AG08395 (cell line): Measurements from ENCODE around the gene BCDIN3D.
"Not testable (repeated sequence)": the region's sequence is repeated elsewhere in the genome, so short reads cannot be mapped to it uniquely, and the experiment has no call there.

Experiments
- DNase-seq: peaks from one replicate; pipeline ENCODE4 v3.0.0; 2012; ENCODE audit warnings: mixed read lengths, low spot score

BCDIN3D gene

DNA sequence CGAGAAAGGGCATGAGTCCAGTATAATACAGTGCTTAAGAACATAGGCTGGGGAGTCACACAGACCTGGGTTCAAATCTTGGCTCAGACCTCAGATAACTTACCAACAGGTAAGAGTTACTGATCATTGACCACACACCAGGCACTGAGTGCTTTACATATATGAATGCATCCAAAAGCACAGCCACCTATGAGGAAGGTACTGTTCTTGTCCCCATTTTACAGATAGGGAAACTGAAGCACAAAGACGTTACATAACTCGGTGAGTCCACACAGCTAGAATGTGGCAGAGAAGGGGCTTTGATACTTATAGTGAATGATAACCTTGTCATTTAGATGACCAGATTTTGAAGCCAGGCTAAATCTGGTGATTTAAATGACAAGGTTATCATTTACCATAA lies 33.2 kb upstream of the BCDIN3D start:
- DNase-seq: no peak

DNA sequence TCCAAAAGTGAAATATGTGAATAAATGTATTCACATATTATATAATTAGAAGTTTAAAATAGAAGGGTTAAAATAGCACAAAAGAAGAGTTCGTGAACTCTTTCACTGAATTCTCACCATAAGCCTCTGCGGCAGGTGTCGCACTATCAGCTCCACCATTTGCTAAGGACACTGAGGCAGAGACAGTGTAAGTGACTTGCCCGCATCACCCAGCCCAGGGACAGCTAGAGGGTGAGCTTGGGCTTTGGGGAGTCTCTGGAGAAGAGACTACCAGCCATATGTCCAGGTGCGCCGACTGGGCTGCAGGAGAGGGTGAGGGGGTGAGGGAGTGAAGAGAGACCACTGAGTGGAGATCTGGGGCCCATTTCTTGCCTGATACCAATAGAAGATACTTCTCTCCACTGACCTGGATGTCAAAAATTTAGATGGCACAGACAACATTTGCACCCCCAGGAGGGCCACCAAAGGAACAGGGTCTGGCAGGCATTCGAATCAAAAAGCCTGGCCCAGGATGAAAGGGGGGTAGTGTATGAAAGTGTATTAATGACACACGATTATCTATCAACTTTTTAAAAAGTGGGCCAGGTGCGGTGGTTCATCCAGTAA lies 32.3 kb upstream of the BCDIN3D start:
- DNase-seq: no peak

DNA sequence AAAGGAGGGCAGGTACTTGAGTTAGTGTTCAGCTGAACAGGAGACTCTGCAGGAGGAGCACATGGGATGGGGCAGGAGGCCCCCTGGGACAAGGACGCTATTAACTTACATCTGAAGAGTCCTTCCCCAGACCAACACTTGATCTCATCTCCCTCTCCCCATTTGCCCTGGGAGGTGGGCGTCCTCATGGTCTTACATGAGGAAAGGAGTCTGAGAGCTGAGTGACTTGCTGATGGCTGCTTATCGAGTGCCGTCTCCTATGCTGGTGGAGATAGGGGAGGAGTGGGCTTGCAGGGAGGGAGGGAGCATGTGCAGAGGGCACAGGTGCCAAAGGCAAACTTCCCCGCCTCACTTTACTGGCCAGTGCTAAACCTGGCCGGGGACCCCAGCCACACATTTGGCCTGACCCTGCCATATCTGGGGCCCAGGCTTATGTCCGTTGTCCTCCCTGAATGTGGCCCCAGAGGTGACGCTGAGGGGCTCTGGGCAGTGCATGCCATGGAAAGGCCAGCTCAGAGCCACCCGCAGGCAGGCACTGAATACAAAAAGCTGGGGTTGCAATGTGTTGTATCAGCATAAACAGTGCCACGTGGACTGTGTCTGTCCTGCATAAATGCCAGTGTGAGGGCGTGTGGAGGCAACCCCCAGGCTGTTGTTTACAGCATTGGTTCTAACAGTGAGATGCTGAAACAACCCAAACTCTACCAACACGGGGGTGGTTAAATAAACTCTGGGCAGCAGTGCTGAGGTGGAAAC lies 31.4 kb upstream of the BCDIN3D start:
- DNase-seq: no peak

DNA sequence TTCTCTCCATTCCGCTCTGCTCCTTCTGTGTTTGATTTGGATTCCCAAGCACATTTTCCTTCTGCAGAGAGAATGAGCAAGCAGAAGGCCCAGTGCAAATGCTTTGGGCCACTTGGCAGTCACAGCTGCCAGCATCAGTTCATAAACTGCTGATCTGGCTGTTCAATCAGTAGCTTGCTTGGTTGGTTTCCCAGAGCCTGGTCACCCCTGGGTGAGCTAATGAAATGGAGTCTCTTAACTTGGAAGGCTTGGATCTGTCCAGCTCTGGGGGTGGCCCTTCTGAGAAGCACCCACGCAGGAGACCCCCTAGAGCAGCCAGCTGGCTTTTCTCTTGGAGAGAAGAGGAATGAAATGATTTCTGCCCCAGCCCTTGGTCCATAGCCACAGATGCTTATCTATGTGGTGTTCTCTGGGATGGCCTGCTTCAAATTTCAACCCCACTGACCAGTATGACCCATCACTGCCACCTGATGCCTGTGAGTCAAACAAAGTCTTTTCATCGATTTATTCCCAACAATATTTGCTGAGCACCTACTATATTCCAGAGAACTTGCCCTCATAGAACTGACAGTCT lies 30.5 kb upstream of the BCDIN3D start:
- DNase-seq: no peak

DNA sequence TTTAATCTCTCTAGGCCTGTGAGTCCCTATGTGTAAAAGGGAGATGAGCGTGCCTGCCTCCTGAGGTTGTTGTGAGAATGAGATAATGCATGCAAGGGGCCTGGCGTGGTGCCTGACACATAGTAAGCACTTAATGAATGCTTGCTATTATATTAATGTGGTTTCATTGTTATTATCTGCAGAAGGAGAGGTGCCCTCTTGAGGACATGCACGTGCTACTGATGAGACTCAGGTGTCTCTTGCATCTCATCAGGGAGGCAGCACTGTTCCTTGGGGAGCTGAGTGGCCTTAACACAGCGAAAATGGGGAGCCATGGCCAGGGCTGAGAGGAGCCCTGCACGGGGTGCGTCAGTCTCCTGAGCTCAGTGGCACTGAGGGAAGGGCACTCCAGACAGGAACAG lies 29.9 kb upstream of the BCDIN3D start:
- no peak for DNase-seq

DNA sequence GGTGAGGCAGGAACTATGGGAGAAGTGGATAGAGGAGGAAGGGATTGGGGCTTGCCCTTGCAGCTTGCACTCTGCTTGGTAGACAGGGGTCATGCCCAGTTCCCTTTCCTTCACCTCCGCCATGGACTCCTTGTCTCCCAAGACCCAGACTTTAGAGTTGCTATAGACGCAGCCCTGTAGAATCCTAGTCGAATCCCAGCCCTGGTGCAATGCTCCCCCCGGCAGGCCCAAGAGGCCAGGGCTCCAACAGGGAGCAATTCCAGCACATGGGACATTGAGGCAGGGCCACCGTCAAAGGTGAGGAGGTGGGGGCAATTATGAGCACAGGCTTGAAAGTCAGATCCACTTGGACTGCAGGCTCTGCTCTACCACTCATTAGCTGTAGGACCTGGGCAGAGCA lies 29.5 kb upstream of the BCDIN3D start:
- DNase-seq: no peak

DNA sequence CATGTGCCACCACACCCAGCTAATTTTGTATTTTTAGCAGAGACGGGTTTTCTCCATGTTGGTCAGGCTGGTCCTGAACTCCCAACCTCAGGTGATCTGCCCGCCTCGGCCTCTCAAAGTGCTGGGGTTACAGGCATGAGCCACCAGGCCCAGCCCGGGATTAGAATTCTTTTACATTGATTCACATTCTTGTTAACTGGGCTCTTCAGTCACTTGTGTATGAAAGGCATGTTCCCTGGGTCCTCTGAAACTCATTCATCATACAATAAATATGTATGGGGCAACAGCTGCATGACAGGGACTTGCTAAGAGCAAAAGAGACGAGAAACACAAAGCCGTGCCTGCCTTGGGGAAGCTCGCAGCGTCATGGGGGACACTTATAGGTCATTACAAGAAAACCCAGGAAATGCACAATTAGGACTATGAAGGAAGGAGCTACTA lies 28.9 kb upstream of the BCDIN3D start:
- DNase-seq: not testable (repeated sequence)

DNA sequence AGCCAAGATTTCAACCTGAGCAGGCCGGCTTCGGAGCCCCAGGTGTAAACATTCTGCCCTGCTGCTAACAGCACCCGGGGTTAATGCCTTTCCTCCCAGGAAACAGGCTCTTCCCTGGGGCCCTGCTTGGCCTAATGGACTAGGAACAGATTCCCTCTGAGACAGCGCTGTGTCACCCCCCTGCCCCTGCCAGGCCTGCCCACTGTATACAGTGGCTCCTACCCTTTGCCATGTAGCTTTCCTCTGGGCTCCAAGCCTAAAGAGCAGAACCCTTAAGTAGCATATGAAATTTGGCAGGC lies 28.3 kb upstream of the BCDIN3D start:
- no peak for DNase-seq

DNA sequence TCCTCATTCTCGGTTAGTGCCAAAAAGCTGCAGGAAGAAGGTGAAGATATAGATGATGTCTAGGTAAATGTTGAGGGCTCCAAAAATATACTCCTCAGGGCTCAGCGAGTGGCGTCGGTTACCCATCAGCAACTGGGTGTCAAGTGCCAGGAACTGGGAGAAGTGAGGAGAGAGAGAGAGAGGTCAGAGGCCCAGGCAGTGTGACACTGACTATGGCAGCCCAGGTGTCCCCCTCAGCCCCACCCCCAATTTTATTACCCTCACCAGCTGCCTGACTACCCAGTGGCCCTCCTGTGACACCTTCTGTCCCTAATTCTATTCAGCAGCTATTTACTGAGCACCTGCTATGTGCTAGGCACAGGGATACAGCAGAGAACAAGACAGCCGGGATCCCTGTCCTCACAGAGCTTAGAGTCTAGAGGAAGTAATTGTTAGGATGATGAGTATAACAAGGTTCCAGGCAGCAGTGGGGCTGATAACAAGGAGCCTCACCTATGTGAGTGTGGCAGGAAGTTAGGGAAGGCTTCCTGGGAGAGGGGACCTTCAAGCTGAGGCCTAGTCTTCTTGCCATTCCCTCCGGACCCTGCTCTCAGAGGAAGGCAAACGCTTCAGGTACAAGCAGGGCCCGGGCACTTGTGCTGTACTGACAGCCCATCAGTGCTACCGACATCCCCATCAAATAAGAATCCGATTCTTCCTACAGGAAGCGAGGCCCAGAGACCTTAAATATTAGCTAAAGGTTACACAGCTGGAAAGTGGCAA lies 27.8 kb upstream of the BCDIN3D start:
- DNase-seq: no peak

DNA sequence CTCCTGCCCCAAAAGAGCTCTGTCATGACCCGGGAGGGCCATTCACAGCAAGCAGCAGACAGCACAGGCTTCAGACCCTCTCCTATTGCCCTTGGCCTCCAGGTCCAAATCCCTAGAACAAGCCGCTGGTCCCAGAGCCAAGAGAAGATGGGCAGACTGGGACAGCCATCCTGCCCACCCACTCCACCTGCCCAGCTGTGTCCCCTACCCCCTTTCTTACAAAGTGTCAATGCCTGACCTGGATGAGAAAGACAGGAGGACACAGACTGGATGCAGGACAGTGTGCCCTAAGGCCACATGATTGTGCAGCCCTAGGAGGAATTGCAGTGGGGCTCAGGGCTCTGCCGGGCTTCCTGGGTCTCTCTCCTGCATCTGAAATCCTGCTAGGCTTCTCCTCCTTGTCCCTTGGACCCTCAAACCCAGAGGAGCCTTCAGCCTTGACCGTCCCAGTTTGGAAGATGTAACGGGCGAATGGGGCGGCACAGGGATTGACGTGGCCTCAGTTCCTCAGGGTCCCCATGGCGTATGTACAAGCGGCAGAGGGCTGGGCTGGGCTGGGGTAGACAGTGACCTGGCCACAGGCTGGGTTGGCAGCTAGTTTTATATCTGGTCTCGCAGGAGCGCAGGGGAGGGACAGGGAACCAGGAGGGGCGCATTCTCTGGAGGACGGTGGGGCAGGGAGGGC lies 27.1 kb upstream of the BCDIN3D start:
- no peak for DNase-seq

DNA sequence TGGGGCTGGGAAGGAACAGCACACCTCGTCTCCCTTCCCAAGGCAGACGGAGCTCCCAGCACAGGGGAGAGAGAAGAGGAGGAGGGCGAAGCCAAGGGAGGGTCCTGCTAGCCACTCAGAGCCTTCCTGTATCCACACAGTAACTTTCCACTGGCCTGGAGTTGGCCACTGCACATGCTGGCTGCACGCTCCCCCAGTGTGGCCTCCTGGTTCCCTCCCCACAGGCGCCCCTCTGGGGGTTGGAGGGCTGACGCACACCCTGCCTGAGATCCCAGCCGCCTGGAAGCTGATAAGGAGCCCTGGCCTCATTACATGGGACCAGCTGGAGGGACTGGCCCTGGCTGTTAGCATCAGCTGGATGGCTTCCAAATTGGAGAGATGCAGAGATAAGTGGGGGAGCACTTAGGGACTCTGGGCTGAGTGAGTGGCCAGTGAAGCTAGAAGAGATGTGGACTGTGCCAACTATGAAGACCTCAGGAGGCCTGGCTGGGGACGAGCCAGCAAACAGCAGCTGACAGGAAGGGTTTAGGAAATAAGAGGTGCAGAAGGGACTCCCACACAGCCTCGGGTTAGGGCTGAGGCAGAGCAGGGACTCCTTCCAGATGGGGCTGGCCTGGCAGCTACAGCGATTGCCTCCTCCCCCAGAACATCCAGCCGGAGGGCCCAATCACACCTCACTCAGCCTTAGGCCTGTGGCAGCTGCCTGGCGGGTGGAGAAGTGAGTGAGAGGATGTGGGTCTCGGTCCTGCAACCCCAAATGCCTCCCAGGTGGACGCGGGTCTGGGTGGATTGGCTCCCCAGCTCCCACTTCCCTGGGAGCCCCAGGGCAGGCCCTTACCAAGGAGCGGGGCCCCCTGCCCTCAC lies 26.3 kb upstream of the BCDIN3D start:
- DNase-seq: peak; percentile 80

DNA sequence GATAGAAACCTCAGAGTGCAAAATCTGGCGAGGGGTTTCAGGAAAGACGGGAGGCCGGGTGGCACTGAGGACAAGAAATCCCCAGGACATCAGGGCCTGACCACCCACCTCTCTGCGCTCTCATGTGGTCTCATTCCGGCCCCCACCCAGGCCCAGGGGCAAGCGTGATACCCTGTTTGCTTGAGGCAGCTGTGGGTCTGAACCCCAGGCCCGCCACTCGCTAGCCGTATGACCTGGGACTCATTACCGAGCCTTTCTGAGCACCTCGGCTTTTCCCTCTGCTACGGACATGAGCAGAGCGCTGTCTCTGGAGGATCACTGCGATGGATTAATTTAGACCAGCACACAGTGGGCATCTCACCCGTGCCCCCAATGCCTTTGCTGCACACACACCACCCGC lies 25.5 kb upstream of the BCDIN3D start:
- no peak for DNase-seq

DNA sequence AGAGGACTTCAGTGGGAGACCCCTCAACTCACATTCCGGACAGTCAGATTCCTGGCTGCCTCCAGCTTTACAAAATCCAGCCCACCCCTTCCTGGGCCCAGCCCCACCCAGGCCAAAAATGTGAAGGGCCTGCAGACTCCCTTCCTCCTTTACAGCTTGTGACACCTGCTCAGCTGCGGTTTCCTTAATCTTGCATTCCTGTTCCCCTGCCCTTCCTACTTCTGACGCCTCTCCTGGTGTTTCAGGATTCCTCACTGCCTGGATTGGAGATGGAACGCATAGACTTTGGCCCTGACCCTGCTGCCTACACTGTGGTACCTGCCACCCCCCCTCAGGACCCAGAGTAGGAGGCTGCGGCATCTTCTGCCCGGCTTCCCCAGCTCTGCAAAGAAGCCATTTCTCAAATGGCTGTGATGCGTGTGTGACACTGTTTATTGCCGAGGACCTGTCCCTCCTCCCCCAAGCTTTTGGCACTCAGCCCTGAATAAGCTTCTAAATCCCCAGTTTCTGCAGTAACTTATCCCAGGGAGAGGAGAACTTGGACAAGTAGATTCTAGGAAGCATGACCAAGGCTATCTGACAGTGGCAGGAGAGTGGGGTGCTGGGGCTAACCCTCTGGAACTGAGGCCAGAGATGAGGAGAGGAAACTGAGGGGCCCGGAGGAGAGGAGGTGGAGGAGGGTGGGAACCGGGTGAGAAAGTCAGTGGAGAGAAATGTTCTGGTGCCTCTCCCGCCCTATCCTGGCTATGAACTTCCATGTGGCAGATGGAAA lies 24.9 kb upstream of the BCDIN3D start:
- no peak for DNase-seq

DNA sequence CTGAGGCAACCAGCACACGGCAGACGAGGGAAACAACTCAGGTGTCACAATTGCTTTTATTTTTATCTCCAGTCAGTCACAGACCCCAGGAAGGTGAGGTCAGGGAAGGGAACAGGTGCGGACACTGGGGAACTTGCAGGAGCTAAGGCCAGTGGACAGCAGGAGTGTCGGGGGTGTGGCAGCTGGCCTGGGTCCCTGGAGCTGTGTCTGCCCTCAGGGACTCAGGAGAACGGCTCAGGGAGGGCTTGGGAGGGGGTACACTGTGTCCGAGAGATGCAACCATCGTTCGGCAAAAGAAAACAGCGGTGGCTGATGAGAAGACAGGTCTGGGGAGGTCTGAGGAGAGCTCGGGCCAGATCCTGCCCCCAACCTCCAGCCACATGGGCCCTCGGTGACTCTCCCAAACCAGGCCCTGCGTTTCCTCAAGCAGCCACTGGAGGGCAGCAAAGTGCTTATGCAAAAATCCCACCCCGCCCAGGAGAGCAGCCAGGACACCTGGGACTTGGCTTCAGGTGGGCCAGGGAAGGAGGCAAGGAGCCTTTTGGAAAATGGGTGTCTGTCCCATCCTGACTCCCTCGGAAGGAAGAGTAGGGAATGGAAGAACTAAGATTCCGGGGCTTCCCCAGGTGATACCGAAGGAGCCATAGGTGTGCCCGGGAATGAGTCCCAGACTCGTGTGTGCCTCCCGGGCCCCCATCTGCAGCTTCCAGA lies 24.1 kb upstream of the BCDIN3D start:
- DNase-seq: peak; percentile 88

DNA sequence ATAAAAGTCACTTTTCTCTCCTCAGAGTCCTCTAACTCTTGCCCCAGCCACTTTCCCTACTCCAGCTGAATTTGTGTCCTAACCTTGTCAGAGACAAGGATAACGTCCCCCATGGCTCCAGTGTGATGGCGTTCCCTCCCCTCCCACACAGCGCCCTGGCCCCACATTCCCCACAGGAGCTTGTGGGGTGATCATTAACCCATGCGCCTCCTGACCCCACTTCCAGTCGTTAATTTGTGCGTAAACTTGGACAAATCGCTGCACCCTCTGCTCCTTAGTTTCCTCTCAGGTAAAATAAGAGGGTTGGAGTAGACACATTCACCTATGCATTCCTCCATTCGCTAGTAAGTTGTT lies 22.9 kb upstream of the BCDIN3D start:
- no peak for DNase-seq

DNA sequence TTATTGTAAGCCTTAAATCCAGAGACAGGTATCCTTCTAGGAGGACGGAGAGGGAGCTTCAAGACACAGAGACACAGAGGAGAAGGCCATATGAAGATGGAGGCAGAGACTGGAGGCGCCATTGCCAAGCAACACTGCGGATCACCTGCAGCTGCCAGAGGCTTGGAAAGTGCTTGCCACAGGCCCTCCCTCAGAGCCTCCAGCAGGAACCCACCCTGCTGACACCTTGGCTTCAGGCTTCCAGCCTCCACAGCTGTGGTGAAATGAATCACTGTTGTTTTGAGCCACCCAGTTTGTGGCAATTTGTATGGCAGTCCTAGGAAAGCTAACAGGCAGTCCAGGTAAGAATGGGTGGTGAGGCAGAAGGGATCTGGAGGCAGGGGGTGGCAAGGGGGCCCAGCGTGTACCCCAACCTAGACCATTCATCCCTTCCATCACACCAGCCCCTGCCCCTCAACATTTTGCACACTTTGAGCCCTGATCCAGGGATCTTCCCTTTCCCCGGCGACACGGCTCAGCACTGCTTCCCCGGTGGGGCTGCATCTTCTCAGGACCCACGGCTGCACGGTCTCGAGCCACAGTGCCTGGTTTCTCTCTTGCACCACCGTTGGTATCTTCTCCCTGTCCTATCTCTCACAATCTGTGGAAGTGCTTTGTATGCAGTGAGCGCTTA lies 22.3 kb upstream of the BCDIN3D start:
- DNase-seq: no peak

DNA sequence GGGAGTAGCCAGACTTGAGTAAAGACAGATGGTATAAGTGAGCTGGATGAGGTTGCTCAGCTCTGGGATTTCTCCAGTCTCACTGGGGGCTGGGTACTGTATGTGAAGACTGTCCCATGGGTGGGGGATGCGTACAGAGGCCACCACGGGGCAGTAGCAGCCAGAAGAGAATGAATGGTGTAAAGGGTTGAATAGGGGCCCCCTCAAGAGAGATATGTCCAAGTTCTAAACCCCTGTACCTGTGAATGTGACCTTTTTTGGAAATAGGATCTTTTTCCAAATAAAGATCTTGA lies 21.8 kb upstream of the BCDIN3D start:
- no peak for DNase-seq

DNA sequence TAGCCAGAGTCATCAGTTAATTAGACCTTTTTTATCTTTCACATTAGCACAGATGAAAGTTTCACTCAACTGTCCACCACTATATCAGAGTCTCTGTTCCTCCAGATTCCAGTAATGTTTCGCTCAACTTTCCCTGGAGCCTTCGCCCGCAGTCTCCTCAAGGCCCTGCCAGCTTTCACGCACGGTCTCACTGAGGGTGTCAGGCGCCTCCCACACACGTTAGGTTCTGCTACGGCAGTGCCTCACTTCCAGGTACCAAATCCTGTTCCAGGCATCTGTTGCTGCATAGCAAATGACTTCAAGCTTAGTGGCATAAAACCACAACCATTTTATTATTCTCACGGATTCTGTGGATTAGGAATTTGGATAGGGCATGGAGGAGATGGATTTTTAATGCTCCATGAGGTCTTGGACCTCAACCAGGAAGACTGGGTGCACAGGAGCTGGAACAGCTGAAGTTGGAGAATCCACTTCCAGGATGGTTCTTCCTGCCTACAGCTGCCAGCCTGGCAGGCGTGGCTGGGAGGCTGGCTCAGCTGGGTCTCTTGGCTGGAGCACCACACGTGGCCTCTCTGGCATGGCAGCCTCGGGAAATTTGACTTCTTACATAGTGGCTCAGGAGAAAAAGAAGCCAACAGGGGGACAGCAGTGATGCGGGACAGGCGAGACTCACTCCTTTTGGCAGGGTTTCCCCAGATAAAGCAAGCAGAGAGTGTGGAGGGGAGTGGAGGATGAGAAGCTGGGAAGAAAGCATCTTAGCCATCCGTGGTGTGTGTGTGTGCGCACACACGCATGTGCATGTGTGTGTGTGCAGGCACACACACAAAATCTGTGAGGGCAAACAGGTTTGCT lies 21.3 kb upstream of the BCDIN3D start:
- DNase-seq: no peak

DNA sequence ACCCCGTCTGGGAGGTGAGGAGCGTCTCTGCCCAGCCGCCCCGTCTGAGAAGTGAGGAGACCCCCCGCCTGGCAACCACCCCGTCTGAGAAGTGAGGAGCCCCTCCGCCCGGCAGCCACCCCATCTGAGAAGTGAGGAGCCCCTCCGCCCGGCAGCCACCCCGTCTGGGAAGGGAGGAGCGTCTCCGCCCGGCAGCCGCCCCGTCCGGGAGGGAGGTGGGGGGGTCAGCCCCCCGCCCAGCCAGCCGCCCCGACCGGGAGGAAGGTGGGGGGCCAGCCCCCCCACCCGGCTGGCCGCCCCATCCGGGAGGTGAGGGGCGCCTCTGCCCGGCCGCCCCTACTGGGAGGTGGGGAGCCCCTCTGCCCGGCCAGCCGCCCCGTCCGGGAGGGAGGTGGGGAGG lies 18.0 kb upstream of the BCDIN3D start:
- DNase-seq: not testable (repeated sequence)
